Parathyroid adenoma (tissue), 2 donors: ENCODE data around the gene ENHO.

ENCODE experiments used
- H2AFZ ChIP-seq: fragments of 300-600 bp; sonication (generic); one replicate; pipeline ENCODE4 v1.7.0; 2017; ENCODE audit warnings: antibody characterized with exemption, mild to moderate bottlenecking
- H3K27ac ChIP-seq: fragments of 300-600 bp; sonication (generic); one replicate; pipeline ENCODE4 v1.7.0; 2017
- H3K27me3 ChIP-seq: fragments of 300-600 bp; sonication (generic); one replicate; pipeline ENCODE4 v1.7.0; 2017; ENCODE audit warnings: low read length; ENCODE audit not compliant: control insufficient read depth, insufficient read depth
- H3K36me3 ChIP-seq: fragments of 300-600 bp; sonication (generic); one replicate; pipeline ENCODE4 v1.7.0; 2017; ENCODE audit warnings: low read length; ENCODE audit not compliant: control insufficient read depth, insufficient read depth
- H3K4me1 ChIP-seq: fragments of 300-600 bp; sonication (generic); one replicate; pipeline ENCODE4 v1.7.0; 2017; ENCODE audit warnings: control low read depth
- H3K4me2 ChIP-seq: fragments of 300-600 bp; sonication (generic); one replicate; pipeline ENCODE4 v1.7.0; 2017; ENCODE audit warnings: low read length
- H3K4me3 ChIP-seq: fragments of 300-600 bp; sonication (generic); one replicate; pipeline ENCODE4 v1.7.0; 2017; ENCODE audit warnings: low read depth, low read length
- H3K79me2 ChIP-seq: fragments of 300-600 bp; sonication (generic); one replicate; pipeline ENCODE4 v1.7.0; 2017; ENCODE audit warnings: control low read depth
- H3K9ac ChIP-seq: fragments of 300-600 bp; sonication (generic); one replicate; pipeline ENCODE4 v1.7.0; 2017; ENCODE audit warnings: mild to moderate bottlenecking
- H3K9me3 ChIP-seq: fragments of 300-600 bp; sonication (generic); one replicate; pipeline ENCODE4 v1.7.0; 2017; ENCODE audit warnings: low read length; ENCODE audit not compliant: control insufficient read depth
- TF ChIP-seq, protein P1 (sequence below): fragments of 300-600 bp; sonication (generic); IDR thresholded peaks from one replicate; pipeline ENCODE4 v1.7.0; 2017; ENCODE audit warnings: antibody characterized with exemption, mild to moderate bottlenecking
- donor health status: primary hyperparathyroidism.

Gene ENHO

DNA sequence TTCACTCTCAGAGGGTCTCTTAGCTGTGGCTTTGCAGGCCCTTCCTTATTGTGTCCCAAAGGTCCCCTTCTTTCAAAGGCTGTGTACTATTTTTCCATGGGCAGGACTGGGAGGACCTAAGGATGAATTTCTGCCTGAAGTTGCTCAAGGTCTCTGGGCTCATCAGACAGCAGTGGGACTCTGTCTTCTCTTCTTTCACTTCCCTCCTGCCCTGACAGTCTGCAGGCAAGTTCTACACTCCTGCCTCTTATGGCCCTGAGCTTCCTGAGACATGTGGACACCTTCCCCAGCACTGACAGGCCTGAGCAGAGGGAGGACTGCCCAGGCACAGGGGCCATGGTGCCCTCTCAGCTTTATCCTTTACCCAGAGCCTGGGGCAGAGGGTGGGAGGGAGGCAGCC is 14.8 kb downstream of the ENHO start:
- Histone ChIP-seq H2AFZ (no peak overlapping the region), H3K79me2 (no peaks in the 10 kb centered on the region), H3K9ac (no peak overlapping the region), H3K4me1 (no peaks in the 10 kb centered on the region), H3K4me2 (no peak overlapping the region), H3K36me3 (no peaks in the 10 kb centered on the region), H3K27me3 (no peaks in the 10 kb centered on the region), H3K27ac (no peak overlapping the region), H3K9me3 (no peaks in the 10 kb centered on the region), H3K4me3 (no peak overlapping the region)
- TF ChIP-seq, protein P1, sequence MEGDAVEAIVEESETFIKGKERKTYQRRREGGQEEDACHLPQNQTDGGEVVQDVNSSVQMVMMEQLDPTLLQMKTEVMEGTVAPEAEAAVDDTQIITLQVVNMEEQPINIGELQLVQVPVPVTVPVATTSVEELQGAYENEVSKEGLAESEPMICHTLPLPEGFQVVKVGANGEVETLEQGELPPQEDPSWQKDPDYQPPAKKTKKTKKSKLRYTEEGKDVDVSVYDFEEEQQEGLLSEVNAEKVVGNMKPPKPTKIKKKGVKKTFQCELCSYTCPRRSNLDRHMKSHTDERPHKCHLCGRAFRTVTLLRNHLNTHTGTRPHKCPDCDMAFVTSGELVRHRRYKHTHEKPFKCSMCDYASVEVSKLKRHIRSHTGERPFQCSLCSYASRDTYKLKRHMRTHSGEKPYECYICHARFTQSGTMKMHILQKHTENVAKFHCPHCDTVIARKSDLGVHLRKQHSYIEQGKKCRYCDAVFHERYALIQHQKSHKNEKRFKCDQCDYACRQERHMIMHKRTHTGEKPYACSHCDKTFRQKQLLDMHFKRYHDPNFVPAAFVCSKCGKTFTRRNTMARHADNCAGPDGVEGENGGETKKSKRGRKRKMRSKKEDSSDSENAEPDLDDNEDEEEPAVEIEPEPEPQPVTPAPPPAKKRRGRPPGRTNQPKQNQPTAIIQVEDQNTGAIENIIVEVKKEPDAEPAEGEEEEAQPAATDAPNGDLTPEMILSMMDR, result no peak

DNA sequence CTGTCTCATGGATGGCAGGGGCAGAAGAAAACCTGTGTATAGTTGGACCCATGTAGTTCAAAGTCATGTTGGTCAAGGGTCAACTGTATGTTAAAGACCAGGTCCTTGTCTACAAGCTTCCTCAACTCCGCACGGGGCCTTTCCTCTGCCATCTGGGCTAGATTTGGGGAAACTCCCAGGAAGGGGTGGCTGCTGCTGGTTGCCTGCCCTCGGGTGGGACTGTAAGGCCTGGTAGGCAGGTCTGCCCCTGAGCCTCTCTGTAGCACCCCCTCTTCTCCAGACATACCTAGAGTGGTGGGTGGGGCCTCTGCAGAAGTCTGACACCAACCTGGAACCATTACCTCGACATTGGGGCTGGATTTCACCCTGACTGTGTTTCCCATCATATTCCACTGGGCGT is 15.2 kb downstream of the ENHO start:
- Histone ChIP-seq H3K4me2 (no peak overlapping the region), H3K9me3 (no peaks in the 10 kb centered on the region), H3K36me3 (no peaks in the 10 kb centered on the region), H3K79me2 (no peaks in the 10 kb centered on the region), H3K9ac (no peak overlapping the region), H3K4me1 (no peaks in the 10 kb centered on the region), H2AFZ (no peak overlapping the region), H3K4me3 (no peak overlapping the region), H3K27ac (no peak overlapping the region), H3K27me3 (no peaks in the 10 kb centered on the region)
- TF ChIP-seq, protein P1, result no peak

DNA sequence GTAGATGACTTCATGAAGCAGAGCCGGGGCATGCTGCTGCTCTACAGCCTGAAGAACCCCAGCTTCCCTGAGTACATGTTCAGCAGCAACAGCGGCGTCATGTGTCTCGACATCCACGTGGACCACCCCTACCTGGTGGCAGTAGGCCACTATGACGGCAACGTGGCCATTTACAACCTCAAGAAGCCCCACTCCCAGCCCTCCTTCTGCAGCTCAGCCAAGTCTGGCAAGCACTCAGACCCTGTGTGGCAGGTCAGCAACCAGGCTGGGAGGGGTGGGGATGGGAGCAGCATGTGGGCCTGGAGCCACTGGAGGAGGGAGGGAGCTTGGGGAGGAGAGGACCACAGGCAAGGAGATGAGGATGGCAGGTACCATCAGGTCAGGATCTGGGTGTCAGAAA is 16.2 kb downstream of the ENHO start:
- Histone ChIP-seq H3K36me3 (no peaks in the 10 kb centered on the region), H3K27me3 (no peaks in the 10 kb centered on the region), H2AFZ (no peak overlapping the region), H3K4me3 (no peak overlapping the region), H3K27ac (no peak overlapping the region), H3K9ac (no peak overlapping the region), H3K4me2 (no peak overlapping the region), H3K9me3 (no peaks in the 10 kb centered on the region), H3K79me2 (no peaks in the 10 kb centered on the region), H3K4me1 (no peaks in the 10 kb centered on the region)
- TF ChIP-seq, protein P1, result no peak

DNA sequence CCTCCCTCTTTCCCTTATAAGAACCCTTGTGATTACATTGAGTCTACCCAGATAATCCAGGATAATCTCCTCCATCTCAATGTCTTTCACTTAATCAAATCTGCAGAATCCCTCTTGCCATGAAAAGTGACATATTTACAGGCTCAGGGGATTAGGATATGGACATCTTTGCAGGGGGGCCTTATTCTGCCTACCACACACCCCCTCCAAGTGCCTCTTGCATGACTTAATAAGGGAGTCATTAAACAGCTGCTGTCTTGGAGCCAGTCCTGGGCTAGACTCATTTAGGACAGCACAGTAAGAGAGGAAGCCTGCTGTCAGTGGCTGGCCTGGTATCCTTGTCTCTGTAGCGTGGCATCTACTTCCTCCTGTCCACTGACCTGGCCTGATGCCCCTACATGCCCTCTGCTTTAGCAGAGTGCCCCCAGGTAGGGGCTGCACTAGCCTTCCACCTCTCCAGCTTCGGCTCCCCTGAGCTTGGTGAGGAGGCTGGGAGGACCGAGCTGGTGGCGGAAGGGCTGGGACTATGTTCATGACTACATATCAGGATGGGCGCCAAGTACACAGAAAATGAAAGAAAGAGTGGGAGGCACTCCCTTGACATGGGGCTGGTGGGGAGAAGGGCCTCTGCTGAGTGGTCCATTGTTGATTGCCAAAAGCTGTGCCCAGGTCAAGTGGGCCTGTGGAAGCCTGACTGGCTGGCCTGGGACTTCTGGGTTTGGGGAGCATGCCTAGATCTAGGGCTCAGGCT is 17.2 kb downstream of the ENHO start:
- Histone ChIP-seq H3K27ac (no peak overlapping the region), H3K27me3 (no peaks in the 10 kb centered on the region)
- TF ChIP-seq, protein P1, result no peak

DNA sequence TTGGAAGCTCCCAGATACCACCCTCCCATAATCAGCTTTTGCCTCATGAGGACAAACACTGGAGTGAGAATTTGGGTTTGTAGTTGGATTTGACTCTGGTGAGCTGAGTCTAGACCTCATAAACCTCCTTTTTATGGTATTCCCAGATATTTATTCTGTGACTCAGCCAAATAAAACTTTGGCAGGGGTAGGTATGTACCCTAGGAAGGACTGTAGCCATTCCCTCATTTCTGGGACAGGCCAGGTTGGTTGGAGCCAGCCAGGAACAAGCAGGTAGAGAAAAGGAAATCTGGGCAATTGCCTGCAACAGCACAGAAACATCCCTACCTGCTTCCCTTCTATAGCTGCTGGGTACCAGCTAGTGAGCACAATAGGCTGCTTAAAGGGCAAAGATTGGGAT is 19.4 kb downstream of the ENHO start:
- H3K4me1 ChIP-seq, result no peaks in the 10 kb centered on the region
- H3K36me3 ChIP-seq, result no peaks in the 10 kb centered on the region
- H3K4me3 ChIP-seq, result no peak overlapping the region
- H2AFZ ChIP-seq, result no peak overlapping the region
- H3K9me3 ChIP-seq, result no peaks in the 10 kb centered on the region
- TF ChIP-seq, protein P1, result no peak
- no peak overlapping the region for H3K4me2 ChIP-seq
- no peak overlapping the region for H3K9ac ChIP-seq
- no peaks in the 10 kb centered on the region for H3K79me2 ChIP-seq
- H3K27me3 ChIP-seq, result no peaks in the 10 kb centered on the region
- H3K27ac ChIP-seq, result no peak overlapping the region

More for the DNA sequence above, 17.2 kb downstream of the ENHO start:
- no peak overlapping the region for H3K9ac ChIP-seq
- H3K4me1 ChIP-seq, result no peaks in the 10 kb centered on the region
- H2AFZ ChIP-seq, result no peak overlapping the region
- no peaks in the 10 kb centered on the region for H3K79me2 ChIP-seq
- H3K36me3 ChIP-seq, result no peaks in the 10 kb centered on the region
- H3K4me2 ChIP-seq, result no peak overlapping the region
- no peak overlapping the region for H3K4me3 ChIP-seq
- H3K9me3 ChIP-seq, result no peaks in the 10 kb centered on the region
